Ecto neural progenitor cell (in vitro differentiated cells): ENCODE results near the gene SLC15A5.

ENCODE experiments used
- DNase-seq: peaks from one replicate; pipeline ENCODE4 v3.0.0-alpha.2; 2018; ENCODE audit warnings: low spot score

Gene SLC15A5, protein sequence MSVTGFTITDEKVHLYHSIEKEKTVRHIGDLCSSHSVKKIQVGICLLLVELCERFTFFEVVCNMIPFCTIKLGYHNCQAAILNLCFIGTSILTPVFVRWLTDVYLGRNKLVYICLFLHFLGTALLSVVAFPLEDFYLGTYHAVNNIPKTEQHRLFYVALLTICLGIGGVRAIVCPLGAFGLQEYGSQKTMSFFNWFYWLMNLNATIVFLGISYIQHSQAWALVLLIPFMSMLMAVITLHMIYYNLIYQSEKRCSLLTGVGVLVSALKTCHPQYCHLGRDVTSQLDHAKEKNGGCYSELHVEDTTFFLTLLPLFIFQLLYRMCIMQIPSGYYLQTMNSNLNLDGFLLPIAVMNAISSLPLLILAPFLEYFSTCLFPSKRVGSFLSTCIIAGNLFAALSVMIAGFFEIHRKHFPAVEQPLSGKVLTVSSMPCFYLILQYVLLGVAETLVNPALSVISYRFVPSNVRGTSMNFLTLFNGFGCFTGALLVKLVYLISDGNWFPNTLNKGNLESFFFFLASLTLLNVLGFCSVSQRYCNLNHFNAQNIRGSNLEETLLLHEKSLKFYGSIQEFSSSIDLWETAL

DNA sequence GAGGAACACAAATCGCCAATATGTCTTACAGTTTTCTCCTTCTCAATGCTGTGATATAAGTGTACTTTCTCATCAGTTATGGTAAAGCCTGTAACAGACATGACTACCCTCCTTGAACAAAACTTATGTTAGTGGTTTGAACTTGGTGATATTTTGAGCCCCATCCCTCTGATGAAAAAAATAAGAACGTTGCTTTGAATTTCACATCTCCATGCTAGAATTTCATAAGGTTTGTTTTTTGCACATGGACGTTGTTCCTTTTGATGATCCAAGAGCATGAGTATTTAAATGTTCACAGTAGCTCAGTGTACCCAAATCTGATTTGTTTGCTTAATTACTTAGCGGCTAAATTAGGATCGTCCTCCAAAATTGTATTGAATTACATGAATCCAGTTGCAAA, at the start of gene SLC15A5:
Gene SLC15A5, minus strand, starts transcription at position 101 of the 400 bp plus-strand sequence. Its CDS starts 0 bp downstream, at position 101.
- DNase-seq = no peak

DNA sequence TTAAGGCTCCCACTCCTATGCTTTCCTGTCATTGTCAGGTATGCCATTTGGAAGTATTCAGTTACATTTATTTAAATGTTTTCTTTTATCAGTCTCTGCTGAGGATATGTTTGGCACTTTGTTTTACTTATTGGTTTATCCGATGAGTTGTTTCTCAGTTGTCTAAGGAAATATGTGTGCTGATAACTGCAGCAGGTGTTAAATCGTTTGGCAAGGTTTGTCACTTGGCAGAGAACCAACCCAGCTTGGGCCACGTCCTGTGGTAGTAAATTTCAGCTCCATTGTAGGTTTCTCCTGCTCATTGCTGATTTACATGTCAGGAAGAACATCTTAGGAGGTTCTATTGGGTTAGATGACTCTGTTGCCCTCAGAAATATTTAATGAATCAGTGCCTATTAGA, 47.9 kb upstream of the SLC15A5 start:
- DNase-seq = no peak

DNA sequence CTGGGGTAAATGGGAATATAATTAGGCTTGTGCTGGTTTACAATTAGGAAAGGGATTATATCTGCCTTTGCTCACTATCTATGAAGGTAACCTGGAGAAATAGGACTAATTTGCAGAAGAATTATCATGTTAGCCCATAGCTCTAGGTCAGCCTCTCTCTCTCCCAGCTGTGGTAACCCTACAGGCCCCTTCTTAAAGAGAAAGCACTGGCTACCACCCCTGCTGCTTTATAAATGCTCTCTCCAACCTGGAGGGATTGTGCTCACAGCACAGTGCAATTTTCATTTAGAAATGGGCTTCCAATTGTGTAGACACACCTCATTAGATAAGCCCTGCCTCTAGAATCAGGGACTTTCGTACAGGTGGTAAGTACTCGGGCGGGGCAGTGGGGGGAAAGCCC, 47.3 kb upstream of the SLC15A5 start:
- DNase-seq = no peak

DNA sequence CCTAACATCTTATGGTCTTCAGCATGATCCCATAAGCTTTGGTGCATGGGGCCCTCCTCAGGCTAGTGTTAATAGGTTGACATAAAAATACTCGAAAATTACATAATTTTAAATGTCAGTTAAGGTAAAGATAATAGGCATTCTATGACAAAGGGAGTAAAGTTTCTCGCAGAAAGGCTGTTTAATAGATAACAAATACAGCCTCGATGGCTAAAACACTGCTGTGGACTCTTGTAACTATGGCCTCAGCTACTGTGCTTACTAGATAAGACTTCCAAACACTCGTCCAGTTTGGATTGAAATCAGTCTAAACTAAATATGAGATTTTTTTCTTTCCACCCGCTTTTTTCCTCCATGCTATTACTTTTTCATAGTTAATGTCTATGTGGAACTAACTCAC, 46.8 kb upstream of the SLC15A5 start:
- no peak for DNase-seq

DNA sequence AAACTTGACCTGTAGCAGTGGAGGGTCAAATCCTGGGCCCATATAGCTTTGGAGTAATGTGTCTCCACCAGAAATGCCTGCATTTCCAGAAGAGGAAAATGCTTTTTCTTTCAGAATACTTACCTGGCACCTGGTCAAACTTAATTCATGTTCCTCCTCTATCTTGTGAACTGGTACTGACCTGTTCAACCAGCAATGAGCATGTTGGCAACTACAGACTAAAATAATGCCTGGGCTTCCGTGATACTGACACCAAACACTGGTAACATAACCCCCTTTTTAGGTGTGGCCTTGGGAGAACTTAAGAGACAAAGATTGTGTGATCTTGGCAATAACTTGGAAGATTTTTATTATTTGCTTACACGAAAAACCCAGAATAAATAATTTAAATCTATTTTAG, 46.2 kb upstream of the SLC15A5 start:
- no peak for DNase-seq

DNA sequence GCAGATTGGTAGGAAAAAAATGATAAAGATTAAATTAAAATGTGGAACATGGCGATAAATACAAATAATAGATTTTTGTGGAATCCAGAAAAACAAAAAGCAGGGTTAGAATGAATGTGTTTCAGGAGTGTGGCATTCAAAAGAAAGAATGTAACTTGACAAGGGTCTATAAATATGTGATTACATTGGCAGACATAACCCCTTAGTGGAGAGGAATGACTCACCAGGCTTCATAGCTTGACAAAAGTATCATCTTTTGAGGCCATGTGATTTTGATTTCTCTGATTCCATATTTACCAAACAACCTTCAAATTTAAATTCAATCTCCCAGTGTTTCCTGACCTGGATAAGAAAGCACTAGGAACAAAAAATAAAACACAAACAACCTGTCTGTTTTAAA, 45.5 kb upstream of the SLC15A5 start:
- DNase-seq = no peak

DNA sequence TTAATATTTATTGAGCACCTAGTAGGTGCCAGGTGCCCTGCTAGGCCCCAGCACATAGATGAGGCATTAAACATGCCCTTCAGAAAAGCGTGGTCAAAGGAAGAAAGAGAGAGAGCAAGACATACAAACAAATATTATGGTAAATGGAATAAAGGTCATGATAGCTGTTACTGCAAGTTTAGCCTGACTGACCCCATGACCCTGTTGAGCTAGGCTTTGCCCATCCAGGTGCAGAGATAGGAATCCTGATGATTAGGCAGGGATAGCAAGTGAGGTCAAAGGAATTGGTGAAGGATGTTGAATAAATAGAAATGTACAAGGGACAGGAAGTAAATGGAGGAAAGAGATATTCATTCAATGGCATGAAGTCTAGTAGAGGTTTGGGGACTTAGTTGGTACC, 33.4 kb upstream of the SLC15A5 start:
- DNase-seq = no peak

DNA sequence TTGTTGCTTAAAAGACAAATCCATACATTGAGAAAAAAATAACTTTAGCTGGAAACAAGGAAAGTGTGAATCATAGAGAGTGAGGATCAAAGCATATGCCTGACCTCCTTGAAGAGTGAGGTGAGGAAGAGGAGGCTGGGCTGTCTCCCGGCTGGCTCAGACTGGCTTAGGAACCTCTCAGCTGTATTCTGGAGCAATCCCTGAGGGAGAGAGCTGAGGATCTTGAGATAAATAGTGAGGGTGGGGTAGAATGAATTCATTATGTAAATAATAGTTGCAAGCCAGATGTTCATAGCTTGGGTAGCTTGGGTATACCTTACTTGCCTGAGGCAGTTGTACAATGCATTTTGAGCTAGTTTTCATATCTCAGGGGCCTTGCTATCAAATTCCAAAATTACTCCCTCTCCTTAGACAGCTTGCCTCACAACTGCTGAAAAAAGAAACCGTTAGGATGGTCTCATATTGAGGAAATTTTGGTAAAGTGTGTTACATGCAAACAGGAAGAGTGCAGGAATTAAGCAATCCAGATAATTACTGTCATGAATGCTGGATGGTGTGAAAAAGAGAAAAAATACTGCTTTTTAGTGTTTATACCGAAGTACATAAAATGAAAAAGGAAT, 30.5 kb upstream of the SLC15A5 start:
- DNase-seq = no peak

DNA sequence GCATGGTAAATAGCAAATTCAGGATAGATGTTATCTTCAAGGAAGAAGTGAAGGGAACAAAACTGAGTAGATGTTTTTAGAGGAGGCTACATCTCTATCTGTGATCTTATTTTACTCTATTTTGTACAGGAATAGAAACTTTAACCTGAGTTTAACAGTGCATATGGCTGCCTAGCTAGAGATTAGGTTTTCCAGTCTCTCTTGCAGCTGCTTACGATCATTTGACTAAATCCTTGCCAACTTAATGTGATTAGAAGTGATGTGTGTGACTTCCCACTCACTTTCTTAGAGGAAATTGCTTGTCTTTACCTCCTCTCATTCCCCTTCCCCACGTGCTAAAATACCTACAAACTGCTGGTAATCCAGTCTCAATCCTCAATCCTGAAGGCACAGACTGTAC, 26.5 kb upstream of the SLC15A5 start:
- DNase-seq = no peak

DNA sequence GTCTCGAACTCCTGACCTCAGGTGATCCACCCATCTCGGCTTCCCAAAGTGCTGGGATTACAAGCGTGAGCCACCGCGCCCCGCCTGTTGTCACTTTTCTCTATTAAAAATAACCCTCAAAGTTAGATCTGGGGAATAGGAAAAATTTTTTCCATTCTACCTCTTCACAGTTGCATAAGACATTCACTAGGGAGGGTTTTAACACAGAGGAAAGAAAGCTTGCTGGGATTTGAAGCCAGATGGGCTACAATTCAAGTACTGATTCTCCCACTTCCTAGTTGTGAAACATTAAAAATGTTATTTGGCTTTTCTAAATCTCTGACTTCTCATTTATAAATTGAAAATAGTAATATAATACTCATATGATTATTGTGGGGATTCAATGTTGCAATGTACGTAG, 23.3 kb upstream of the SLC15A5 start:
- no peak for DNase-seq

DNA sequence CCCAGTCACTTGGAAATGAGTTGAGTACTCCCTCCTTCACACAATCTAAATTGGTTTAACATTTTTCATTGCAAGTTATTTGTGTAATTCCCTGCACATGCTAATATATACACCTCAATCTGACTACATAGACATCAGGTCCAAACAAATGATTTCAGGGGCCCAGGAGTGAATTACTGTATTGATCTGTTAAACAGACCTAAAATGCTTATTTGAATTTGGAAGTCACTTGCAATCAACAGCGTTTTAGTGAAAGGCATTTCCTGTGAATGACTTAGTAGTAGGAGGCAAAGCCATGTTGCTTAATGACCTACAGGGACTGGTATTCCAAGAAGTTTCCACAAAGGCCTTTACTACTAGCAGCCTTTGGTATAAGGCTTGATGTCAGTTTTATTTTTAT, 22.6 kb upstream of the SLC15A5 start:
- DNase-seq = no peak

DNA sequence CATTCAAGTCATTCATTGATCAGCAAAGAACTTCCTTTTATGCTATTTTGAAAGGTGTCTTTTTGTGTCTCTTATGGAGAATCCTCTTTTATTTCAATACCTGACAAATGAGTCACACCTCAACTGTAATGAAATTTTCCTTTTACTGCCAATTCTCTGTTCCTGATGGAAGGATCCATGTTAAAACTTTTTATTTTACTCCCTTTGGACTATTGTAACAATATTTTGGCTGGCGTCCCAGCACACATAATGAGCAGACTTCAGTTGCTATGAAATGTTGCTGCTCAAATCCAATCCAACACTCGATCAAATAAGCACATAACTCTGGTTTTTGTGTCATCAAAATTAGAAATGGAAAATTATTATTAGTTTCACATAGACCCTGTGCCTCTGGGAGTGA, 21.9 kb upstream of the SLC15A5 start:
- DNase-seq = no peak

DNA sequence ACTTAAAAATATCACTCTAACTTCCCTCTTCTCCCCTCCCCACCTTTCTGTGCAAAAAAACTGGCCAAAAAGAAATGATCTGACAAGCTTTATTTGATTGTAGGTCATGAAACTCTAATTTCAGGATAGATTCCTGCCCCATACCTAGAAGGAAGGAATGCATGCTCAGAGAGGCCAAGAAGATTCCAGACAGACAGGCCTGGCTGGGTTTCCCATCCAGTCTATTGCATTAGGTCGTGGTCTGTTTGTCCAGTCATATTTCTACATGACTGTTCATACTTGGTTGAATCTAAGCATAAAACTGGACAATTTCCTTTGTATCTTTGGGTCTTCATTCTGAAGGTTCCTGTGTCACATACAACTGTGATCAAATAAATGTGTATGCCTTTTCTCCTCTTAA, 20.0 kb upstream of the SLC15A5 start:
- DNase-seq = no peak

DNA sequence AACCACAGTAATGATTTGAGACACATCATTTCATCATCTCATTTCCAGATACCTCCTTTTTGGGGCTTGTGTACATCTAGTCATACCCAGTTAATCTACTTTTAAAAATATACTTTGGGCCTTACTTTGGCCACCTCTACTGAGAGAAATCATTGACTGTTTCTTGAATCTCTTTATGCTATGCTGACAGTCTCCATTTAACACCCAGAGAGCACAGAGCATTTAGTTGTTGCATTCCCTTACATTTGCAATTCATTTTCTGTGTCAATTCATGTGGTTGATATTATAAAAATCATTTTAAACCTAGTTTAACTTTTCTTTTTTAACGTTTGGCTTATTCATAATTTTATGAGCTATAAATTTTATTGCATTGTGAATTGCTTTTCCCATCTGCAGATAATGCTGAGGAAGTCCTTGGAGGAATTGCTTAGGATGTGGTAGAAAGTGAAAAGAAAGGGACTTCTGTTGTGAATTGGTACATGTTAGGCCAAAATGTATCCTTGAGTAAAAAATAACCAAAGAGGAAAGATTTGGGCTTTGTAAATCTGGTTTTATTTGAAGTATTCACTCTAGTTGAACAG, 17.0 kb upstream of the SLC15A5 start:
- DNase-seq = no peak

DNA sequence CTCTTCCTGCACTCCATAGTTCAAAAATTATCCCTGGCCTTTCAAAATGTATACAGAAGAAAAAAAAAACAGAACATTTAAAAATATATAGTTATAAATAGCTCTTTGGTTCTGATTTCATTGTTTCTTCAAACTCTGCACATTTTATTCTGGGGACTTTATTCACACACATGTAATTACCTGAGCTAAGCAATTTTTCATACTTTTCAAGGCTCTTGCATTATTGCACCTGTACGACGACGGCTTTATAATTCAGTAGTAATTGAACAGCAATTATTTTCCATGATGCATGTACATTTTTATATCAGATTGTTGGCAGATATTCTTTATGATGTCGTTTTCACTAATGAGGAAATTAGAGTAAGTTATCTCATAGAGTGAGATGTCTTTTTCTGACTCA, 13.5 kb upstream of the SLC15A5 start:
- DNase-seq = no peak

DNA sequence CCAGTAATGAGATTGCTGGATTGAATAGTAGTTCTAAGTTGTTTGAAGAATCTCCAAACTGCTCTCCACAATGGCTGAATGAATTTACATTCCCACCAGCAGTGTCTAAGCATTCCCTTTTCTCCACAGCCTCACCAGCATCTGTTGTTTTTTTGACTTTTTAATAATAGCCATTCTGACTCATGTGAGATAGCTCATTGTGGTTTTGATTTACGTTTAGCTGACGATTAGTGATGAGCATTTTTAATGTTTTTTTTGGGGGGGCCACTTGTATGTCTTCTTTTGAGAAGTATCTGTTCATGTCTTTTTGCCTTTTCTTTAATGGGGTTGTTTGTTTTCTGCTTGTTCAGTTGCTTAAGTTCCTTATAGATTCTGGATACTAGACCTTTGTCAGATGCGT, 8.1 kb upstream of the SLC15A5 start:
- DNase-seq = no peak

DNA sequence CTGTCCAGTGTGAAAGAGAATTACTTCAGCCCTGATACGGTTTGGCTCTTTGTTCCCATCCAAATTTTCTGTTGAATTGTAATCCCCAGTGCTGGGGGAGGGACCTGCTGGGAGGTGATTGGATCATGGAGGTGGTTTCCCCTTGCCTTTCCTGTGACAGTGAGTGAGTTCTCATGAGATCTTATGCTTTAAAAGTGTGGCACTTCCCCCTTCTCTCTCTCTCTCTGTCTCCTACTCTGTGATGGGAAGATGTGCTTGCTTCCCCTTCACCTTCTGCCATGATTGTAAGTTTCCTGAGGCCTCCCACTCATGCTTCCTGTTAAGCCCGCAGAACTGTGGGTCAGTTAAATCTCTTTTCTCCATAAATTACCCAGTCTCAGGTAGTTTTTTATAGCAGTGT, 5.5 kb upstream of the SLC15A5 start:
- DNase-seq = no peak

DNA sequence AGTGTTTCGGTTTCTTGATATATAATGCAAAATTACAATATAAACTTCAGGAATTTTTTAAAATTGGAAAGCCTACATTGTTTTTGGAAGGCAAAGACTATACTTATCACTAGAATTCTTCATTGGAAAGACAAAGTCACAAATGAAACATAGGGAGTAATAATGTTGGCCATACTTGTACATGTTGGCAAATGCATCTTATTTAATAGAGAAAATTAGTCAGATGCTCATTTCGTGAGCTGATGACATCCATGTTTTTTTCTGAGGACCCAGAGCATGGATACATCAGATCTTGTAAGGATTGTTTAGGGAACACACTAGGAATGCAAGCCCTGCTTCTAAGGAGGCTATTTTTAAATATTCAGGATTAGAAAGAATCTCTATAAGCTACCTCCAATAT, 4.6 kb upstream of the SLC15A5 start:
- no peak for DNase-seq

DNA sequence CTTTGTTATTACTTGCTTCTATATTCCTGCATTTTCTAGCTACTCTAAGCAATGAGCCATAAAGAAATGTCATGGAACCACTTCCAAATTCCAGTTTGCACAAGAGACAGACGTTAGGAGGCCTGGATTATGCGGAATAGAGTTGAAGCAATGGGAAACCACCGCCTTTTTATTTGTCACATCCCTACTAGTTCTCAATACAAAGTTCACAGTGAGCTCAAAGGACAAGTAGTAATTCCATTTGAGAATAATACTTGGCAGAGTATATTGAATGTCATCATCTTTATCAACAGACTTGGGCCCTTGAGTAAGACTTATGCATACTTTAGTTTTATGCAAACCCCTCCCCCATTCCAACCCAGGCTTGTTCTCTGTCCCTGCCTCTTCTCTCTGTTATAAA, 3.7 kb upstream of the SLC15A5 start:
- no peak for DNase-seq

DNA sequence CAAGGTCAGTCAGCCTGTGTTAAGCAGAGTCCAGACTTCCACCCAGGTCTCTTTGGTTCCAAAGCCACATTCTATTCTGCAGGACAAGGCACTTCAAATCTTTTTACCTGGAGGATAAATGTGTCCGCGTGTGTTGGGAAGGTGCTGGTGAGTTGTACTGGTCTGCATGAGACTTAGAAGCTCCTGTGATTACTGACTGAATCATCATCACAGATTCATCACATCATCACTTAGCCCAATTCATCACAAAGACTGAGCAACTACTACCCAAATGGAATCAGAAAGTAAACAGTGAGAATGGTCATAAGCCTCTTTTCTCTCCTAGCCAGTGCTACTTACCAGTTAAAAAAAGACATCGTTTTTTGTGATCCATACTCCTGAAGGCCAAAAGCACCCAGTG, 5.3 kb downstream of the SLC15A5 start:
- DNase-seq = no peak

DNA sequence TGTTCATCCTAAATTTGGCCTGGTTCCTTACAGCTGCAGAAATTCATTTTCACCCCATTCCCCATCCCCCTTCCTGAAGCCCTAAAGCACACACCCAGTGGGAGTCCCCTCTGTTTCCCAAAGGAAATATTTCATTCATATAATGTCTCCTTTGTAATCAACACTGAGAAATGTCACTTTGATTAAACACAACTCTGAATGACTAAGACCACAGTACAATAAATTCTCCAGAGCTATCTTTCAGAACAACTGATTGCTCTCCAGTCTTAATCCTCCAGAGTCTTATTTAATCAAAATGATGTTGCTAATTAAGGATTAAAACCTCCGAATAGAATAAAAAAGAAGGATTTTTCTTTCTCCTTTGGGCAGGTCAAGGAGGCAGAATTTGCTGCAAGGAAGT, 6.4 kb downstream of the SLC15A5 start:
- no peak for DNase-seq

DNA sequence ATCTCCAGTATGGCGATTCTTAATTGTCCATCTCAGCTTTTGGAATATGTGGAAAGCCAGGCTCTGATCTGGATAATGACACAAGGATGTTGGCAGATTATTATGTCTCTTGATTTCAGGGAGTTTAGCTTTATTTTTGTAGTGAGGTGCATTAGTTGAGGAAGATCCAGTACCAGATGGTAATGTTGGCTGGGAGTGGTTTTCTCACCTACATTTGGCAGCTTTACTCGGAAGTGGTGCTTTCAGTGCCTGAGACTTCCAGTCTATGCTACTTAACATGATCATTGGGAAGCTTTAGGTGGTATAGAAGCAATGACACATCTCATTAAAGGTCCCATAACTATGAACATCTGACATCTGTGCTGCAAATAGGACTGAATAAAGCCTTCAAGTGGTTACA, 7.5 kb downstream of the SLC15A5 start:
- DNase-seq = no peak

DNA sequence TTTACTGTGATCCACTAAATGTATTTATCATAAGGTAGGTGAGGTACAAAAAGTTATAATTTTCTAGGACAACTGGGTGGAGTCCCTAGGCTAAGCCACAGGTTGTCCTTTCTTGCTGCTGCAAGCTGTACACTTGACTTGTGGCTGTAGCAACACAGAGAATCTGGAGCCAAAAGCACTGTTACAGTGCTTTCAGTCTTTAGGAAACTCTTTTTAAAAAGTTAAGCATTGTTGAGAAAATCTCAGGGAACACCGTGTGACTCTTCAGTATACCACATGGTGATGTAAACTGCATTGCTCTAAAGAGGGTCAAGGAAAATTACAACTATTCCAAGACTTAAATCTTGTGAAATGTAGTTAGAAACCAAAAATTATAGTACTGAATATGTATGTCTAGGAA, 11.4 kb downstream of the SLC15A5 start:
- no peak for DNase-seq
